Activated naive CD4-positive, alpha-beta T cell treated with Interleukin-2 at 50 U/mL for 16 hours (primary cell): ENCODE data around the gene CLCN2.

Source experiments
- DNase-seq: peaks from one replicate; pipeline ENCODE4 v3.0.0-alpha.2; 2020

Gene CLCN2

DNA sequence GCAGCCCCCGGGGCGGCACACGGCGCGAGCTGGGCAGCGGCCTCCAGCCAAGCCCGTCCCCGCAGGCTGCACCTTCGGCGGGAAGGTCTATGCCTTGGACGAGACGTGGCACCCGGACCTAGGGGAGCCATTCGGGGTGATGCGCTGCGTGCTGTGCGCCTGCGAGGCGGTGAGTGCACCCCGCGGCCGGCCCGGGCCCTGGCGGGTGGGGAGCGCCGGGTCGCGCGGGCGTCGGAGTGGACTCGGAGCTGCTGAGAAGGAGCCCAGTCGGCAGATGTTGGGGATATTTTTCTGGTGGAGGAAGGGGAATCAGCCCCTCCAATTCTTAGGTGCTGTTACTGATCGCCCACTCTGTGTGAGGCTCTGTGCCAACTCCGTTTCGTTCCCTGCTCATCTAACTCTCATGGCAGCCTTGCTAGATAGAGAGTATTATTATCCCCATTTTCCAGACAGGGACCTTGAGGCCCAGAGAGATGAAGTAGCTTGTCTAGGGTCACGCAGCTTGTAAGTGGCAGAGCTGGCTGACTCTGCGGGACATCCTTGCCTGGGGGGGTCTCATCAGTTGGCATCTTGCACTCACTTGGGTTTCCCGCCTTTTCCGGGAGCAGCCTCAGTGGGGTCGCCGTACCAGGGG is 19.3 kb upstream of the CLCN2 start:
- peak; percentile 23 for DNase-seq

GRCh38 chr3:184380185-184380626 is 18.8 kb upstream of the CLCN2 start:
- peak; percentile 42 for DNase-seq

GRCh38 chr3:184379358-184380184 is 18.2 kb upstream of the CLCN2 start, which contains the start of gene CHRD:
Gene CHRD (plus strand): TSS chr3:184380054. CDS start chr3:184380319, 265 bp downstream.
- no peak for DNase-seq

DNA sequence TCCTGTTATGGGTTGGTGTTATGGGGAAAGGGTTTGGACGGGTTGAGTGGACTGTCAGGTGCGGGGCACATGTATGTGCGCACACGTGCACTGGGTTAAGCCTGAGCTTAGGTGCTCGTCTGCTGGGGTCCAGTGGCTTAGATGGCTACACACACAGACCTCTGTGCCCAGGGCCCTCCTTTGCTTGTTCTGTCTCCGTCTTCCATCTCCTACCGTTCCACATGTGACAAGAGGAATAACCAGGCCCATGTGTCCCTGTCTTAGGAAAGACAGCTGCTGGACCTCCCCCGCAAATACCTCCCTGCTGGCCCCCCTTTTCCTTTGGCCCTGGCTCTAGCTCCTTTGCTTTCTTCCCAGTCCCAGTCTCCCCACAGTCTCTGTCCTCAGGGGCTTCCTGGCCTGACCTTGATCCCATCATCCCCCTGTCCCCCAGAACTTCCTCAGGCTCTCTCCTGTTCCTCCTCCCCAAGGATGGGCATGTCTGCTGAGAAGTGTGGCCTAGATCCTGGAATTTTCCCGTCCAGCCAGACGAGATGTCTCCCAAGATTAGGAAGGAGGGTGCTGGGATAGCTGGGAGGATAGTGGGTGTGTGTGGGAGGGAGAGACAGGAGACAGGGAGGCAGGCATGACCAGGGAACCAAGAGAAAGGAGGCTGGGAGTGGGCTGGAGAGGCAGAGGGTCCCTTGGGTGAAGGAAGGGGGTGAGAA is 17.4 kb upstream of the CLCN2 start:
- DNase-seq: no peak

DNA sequence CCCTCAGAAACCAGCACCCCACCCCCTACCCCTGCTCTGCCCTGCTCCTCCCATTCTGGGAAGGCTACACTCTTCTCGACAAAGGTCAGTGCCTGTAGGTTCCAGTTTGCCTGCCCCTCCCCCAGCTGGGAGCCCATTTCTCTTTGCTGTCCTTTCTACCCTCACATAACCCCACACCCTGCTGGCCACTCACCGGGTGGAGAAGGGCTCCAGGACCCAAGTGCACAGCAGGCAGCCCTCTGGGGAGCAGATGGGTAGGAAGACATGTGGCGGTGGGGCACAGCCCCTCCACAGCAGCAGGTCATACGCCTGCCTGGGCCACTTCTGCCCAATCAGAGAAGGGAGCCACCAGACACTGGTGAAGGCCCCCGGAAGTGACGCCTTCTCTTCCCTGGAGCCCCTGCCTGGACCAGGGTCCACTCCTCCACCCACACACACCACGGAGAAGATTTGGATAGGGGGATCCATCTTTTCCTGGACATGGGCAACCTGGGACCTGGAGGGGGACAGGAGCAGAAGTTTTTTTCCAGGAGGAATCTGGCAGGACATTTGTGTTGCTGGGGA is 16.6 kb upstream of the CLCN2 start, which contains the start of gene THPO:
Gene THPO, minus strand, starts transcription at position 326 of the 564 bp plus-strand sequence. CDS start 1,948 bp downstream, outside the sequence.
- DNase-seq: no peak

GRCh38 chr3:184377374-184377773 is 16.0 kb upstream of the CLCN2 start:
- DNase-seq: no peak

DNA sequence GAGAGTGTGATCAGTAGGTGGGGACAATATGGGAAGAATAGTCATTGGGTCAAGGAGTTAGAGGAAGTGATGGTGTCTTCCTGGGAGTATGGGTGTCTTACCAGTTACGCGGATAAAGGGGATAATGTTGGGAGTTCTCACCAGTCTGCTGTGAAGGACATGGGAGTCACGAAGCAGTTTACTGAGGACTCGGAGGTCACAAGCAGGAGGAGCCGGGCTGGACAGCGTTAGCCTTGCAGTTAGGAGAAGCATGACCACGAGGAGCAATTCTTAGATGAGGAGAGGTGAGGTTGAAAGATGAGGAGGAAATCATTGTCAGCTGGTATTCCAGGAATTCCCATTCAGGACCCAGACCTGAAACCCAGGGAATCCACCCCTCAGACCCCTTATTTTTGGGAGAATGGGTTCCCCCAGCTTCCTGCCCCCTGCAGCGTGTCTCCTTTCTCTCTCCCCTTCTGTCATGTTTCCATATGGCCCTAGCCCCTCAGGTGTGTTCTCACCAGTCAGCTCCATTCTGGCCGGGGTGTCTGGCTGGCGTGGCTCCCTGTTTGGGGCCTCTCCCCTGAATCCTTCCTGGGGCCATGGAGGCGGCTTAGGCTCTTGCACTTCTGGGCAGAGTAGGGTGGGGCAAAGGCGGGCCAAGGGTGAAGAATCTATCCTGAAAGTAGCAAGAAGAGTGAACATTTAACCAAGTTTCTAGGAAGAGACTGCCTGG is 14.5 kb upstream of the CLCN2 start:
- DNase-seq: no peak

DNA sequence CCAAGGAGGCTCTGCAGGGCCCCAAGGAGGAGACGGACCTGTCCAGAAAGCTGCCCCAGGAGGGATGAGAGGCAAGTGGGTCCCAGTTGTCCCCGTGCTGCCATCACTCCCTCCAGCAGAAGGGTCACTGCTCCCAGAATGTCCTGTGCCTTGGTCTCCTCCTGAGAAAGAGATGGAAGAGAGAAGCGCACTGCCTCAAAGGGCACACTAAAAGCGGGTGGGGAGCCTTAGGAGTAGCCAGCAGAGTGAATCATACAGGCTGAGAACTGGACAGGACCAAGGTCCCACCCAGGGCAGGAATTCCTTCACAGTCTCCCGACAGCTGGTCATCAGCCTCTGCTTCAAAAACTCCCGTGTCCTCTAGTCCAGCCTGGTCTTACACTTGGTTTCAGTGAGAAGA is 12.0 kb upstream of the CLCN2 start:
- no peak for DNase-seq

DNA sequence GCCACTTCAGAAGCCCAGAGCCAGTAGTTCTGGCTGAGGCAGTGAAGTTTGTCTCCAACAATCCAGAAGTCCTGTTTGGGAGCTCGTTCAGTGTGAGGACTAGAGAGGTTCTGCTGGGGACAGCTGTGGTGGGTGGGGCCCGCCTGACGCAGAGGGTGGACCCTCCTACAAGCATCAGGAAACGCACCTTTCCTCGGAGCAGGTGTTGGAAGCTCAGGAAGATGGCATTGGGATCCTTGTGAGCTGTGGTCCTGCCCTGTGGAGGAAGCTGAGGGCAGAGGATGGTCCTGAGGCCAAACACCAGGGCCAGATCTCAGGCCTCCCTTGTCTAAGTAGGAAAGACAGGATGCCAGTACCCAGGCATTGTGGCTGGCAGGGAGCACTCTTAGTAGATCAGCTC is 11.5 kb upstream of the CLCN2 start:
- DNase-seq: no peak

- no peak for DNase-seq
Observed at GRCh38 chr3:184372296-184372821, 11.0 kb upstream of the CLCN2 start.

DNA sequence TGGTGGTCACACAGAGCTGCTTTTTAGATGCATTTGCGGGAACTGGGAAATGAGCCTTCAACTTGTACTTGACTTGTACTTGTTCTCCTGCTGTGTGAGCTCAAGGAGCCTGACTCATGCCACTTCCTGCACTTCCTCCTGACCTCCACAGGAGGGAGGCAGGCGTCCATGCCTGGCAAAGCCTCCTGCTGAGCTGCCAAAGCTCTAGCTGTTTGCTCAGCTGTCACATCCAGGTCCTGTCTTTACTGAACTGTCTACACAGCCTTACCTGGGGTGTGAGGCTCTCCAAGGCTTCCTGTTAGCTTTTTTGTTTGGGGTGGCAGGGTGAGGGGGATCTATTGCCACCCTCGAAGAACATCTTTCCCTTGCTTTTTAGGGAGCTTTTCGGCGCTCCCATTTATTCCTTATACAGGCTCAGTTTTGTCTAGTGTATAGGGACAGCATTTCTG is 10.2 kb upstream of the CLCN2 start:
- peak; percentile 60 for DNase-seq

DNA sequence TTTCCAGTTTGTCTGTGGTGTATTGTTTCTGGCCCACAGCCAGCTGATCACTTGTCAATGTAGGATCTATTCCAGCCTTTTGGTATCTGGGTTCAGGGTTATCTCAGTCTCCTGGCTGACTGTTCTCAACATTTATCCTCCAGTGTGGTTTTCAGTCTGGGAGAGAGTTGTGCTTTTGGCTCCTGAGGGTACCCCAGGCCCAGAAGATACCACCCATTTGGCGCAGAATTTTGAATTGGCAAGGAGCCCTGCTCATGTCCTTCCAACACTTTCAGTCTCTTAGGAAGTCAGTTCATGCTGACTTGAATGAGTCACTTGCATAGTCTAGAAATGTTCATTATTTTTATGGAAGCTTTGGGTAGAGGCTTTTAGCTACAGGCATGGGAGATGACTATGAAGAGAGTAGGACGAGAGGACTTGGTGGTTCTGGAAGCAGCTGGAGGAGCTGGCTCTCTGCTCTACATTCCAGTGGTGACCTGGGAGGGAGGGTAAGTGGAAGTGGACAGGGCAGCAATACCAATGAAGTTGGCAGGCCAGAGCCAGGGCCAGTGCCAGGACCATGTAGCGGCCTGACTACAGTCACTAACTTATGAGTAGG is 7.3 kb upstream of the CLCN2 start:
- DNase-seq: no peak

- no peak for DNase-seq
Observed at GRCh38 chr3:184368116-184368515, 6.7 kb upstream of the CLCN2 start.

DNA sequence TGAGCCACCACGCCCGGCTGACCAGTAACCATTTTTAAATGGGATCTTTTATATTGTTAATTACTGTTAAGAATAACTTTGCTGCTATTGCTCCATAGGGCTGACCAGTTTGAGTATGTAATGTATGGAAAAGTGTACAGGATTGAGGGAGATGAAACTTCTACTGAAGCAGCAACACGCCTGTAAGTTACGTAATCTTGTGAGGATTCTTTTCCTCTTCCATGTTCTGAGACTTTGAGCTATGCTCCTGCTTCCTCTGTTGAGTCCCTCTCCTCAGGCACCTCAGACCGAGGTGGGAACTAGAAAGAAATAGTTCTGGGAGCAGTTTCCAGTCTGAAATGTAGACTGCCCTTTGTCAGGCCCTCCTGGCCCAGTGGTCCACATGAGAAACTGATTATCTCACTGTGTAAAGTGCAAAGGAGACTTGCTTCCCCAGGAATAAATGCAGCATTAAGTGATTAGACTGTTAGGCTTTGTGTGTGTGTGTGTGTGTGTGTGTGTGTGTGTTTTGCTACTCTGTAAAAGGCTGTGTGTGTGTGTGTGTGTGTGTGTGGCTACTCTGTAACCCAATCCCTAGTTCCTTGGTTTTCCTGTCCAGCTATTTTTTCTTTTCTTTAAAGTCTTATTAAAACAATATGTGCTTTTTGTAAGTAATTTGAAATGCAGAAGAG is 5.3 kb upstream of the CLCN2 start:
- DNase-seq: no peak

DNA sequence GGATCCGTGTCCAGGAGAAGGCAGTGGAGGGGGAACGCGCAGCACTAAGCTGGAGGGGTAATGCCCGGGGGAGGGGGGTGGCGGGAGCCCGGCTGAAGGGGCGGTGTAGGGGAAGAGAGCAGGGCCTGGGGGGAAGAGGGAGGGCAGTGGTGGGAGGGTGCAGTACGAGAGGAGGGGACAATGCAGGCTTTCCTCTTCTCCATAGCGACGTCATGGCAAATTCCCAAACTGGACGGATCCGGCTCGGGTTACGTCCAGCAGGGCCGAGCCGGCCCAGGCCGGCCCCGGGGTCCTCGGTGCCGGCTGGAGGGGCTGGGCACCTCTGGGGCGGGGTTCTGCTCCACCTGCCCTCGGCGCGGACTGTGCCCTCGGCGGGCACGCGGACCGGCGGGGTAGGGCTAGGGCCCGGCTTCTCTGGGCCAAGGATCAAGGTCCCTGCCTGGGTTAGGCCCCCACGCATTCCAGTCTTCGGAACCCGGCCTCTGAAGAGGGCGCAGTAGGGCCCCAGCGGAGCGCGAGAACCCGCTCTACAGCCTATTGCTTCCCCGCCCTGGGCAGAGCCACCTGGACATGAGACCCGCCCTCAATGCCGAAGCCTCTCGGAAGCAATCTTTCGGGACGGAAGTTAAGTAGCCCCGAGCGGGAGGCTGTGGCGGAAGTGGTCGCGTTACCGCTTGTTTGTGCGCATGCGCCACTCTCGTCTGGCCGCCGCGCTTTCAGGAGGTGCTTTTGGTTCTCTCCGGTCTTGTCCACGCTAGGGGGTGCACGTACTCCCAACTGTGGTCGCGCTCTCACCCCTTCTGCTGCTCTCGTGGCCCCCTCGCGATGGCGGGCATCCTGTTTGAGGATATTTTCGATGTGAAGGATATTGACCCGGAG is 1.5 kb upstream of the CLCN2 start:
- DNase-seq: peak; percentile 95

GRCh38 chr3:184361932-184362667 is 695 bp upstream of the CLCN2 start:
- peak; percentile 52 for DNase-seq

- no peak for DNase-seq
Observed at GRCh38 chr3:184360929-184361531, 375 bp downstream of the CLCN2 start.

GRCh38 chr3:184360070-184360928 is 1.1 kb downstream of the CLCN2 start:
- no peak for DNase-seq
